Activated CD8-positive, alpha-beta memory T cell treated with anti-CD3 and anti-CD28 coated beads for 24 hours (primary cell): Measurements from ENCODE around the gene SYT1.
"Not testable (repeated sequence)": the region's sequence is repeated elsewhere in the genome, so short reads cannot be mapped to it uniquely, and the experiment has no call there.

Experiments used
- DNase-seq: peaks from one replicate; pipeline ENCODE4 v3.0.0-alpha.2; 2020

SYT1 gene

GRCh38 chr12:78864403-78864869 is at the start of gene SYT1:
Gene SYT1 (plus strand): TSS chr12:78864774.
- no peak for DNase-seq

DNA sequence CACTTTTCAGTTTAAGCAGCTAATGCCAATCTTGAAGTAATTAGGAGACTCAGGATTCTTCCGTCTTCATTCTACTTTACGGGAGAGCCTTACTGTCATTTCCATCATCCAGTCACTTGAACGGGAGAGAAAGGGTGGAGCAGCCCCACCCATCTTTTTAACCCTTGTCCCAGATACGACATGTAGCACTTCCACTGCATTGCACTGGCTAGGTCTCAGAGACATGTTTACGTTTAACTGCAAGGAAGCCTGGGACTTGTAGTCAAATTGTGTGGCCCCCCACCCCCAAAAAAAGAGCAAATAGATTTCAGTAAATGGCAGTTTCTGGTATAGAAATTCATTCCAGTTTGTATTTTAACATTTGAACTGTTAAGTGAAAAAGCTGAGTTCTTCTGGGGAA is 46.1 kb upstream of the SYT1 start:
- DNase-seq = no peak

DNA sequence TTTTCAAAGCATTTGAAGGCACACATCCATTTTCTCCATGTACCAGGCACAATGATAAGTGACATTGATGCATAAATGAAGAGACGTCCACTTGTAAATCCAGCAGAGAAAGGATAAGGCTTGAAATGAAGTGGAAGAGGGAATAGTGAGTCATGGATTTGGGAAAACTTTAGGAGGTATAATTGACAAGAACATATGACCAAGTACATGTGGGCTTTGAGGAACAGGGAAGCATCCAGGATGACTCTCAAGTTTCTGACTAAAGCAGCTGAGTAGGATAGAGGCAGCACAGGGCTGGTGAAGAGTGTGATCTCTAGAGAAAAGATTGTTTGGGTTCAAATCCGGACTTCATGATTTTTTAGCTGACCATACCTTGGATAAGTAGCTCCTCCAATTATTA is 43.6 kb upstream of the SYT1 start:
- no peak for DNase-seq

- no peak for DNase-seq
Observed at GRCh38 chr12:78824918-78825317, 39.7 kb upstream of the SYT1 start.

GRCh38 chr12:78829690-78830089 is 34.9 kb upstream of the SYT1 start:
- DNase-seq = no peak

- DNase-seq = no peak
Observed at GRCh38 chr12:78835493-78835892, 29.1 kb upstream of the SYT1 start.

DNA sequence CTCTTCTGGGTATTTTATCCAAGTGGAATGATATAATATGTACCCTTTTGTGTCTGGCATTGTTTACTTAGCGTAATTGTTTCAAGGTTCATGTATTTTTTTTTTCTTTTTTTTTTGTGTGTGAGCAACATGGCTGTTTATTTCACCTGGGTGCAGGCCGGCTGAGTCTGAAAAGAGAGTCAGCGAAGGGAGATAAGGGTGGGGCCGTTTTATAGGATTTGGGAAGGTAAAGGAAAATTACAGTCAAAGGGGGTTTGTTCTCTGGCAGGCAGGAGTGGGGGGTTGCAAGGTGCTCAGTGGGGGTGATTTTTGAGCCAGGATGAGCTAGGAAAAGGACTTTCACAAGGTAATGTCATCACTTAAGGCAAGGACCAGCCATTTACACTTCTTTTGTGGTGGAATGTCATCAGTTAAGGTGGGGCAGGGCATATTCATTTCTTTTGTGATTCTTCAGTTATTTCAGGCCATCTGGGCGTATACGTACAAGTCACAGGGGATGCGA is 24.0 kb upstream of the SYT1 start:
- not testable (repeated sequence) for DNase-seq

GRCh38 chr12:78853231-78853630 is 11.3 kb upstream of the SYT1 start:
- DNase-seq = no peak

- no peak for DNase-seq
Observed at GRCh38 chr12:78863482-78864402, 832 bp upstream of the SYT1 start.

GRCh38 chr12:78864870-78865463 is 393 bp downstream of the SYT1 start:
- DNase-seq = no peak

- no peak for DNase-seq
Observed at GRCh38 chr12:78865516-78865915, 942 bp downstream of the SYT1 start.

DNA sequence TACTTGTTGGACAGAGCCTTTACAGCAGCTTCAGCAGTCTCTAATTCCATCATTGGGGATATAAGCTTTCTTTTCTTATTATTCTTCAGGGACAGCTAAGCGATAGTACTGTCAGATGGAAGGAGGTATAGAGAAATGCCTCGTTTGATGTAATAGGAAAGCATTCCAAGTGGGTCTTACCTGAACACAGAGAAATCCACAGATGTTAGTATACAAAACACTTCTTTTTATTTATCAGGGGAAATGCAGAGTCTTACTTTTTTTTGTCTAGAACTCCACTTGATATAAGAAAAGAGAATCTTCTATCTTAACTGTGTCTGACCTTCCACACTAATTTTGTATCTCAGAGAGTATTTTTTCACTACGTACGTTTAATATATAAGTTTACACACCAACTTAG is 1.9 kb downstream of the SYT1 start:
- no peak for DNase-seq

DNA sequence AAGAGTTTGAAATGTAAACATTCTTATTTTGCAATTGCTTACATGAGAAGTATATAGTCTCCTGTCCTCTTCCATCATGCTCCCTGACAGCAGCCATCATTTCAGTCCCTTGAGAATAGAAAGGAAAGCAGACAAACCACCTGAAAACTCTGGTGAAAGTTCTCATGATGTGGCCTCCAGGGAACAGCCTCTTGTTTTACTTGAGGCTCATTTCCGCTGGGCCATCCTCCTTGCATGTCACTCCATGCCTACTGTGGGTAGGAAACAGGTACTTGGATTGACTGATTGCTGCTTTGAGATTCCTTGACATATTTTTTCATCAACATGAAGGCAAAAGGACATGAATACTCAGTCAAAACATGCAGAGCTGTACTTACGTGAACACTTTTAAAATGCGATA is 6.0 kb downstream of the SYT1 start:
- DNase-seq = no peak

DNA sequence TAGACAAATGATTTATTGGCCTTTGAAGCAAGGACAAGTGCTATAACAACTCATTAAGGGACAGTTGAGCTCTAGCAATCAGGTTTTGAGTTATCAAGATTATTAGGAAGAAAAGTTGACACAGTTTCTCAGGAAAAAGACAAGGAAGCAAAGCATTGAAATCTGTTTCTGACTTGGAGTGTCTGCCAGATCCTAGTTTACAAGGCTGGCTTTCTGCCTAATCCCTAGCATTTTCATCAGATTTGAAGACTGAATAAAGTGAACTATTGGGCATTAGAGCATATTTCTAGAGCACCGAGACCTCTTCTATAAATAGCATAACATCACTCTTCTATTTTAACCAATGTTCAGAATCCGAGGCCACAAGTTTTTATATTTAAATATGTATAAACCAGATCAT is 7.0 kb downstream of the SYT1 start:
- DNase-seq = no peak

DNA sequence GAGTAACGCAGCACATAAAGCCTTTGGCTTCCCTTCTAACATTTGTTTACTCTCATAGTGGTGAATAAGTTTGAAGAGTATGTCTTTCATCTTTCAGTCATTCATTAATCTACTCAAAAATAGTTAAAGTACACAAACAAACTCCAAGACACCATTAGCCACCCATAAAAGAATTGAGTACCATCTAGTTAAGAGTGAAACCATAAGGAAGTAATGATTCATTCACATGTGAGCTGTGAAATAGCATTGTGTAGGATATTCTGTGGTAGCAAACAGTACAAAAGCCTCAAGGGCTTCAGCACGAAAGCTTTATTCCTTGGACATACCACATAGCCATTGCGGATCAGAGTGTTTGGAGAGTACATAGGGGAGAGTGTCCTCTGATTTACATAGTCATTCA is 13.9 kb downstream of the SYT1 start:
- DNase-seq = no peak

DNA sequence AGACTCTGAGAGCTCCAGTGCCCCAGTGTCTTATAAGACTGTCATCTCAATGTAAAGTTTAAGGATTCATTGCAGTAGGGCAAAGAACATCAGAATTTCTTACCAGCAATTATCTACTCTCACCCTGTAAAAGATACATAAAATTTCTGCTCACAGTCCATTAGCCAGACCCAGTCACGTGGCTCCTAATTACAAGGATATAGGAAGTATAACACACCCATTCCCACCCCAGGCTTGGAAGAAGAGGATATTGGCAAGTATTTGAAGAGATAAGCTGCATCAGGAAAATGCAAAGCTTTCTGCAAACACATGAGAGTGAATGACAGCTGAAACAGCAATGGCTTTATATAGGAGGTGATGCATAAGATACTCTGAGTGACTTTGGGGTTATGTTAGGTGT is 14.3 kb downstream of the SYT1 start:
- DNase-seq = no peak

GRCh38 chr12:78880078-78880477 is 15.5 kb downstream of the SYT1 start:
- DNase-seq = no peak

- no peak for DNase-seq
Observed at GRCh38 chr12:78881685-78882084, 17.1 kb downstream of the SYT1 start.

GRCh38 chr12:78885466-78885865 is 20.9 kb downstream of the SYT1 start:
- DNase-seq = no peak

GRCh38 chr12:78886719-78887407 is 22.3 kb downstream of the SYT1 start:
- no peak for DNase-seq

- no peak for DNase-seq
Observed at GRCh38 chr12:78887444-78887843, 22.9 kb downstream of the SYT1 start.

DNA sequence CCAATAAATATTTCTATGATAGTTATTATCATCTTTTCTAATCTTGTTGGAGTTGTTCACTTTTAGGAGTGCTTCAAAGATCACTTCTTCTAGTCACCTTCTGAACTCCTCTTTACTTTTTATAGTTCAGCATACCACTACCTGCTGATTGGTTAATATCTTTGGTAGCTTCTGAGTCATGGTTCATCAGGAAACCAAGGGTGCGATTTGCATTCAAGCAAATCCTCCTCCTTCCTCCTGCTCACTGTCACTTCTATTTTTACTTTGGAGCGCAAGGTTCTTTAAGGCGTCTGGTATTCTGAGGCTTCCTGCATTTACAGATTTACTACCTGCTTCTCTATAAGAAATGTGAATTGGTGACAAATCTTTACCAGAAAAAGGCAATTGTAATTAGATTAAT is 24.0 kb downstream of the SYT1 start:
- DNase-seq = no peak

GRCh38 chr12:78891646-78892353 is 27.2 kb downstream of the SYT1 start:
- DNase-seq = no peak
